Endothelial cell of umbilical vein (primary cell): ENCODE results near the gene MLYCD. TPM values are rescaled to one million over a fixed set of nuclear protein-coding genes. Genes with fewer than 3 reads are reported as not detected.
"Not testable (repeated sequence)": the region's sequence is repeated elsewhere in the genome, so short reads cannot be mapped to it uniquely, and the experiment has no call there.

Experiments
- BruUV-seq: library from RNA; stranded (reverse); fragments of 400-500 nt; replicated peaks from 2 replicates; lab custom pipeline; 2021; lab: Mats Ljungman, UMichigan
- CTCF ChIA-PET: fragments of 300-600, 350-600 bp; sonication (Branson Sonifier 250); formaldehyde crosslinking; loops from one replicate; lab custom pipeline; 2021; ENCODE audit warnings: antibody characterized with exemption, inconsistent platforms; lab: Charles Lee
- POLR2A ChIA-PET: fragments of 300-600, 350-600 bp; sonication (Branson Sonifier 250); formaldehyde crosslinking; loops from one replicate; lab custom pipeline; 2021; ENCODE audit warnings: antibody characterized with exemption, inconsistent platforms; lab: Charles Lee
- DNase-seq: peaks from one replicate; pipeline ENCODE4 v3.0.0-alpha.2; 2011; ENCODE audit warnings: low read depth, low spot score
- FAIRE-seq: peaks from 2 replicates; lab custom pipeline; 2011; peaks lifted over from hg19 to GRCh38; lab: Jason Lieb, UNC
- H2AFZ ChIP-seq: 2 replicates; pipeline ENCODE4 v1.6.0; 2012; ENCODE audit warnings: low read depth, low read length, control low read depth, inconsistent platforms
- H3K27ac ChIP-seq: 2 replicates; pipeline ENCODE4 v1.5.1; 2011; ENCODE audit warnings: low read depth, mild to moderate bottlenecking, control low read depth, low read length, moderate library complexity; ENCODE audit not compliant: insufficient read depth
- H3K27me3 ChIP-seq, 2 experiments: 2 replicates each; pipeline versions ENCODE4 v1.6.0 to v1.6.1; 2011; ENCODE audit warnings: low read length in 2 of 2, mixed read lengths in 1 of 2; ENCODE audit not compliant: control insufficient read depth in 2 of 2, insufficient read depth in 2 of 2
- H3K36me3 ChIP-seq, 2 experiments: 2 replicates in 1 of 2; 3 replicates in 1 of 2; pipeline ENCODE4 v1.5.1; 2011; ENCODE audit warnings: low read length in 2 of 2, mild to moderate bottlenecking in 1 of 2, moderate library complexity in 1 of 2; ENCODE audit not compliant: control insufficient read depth in 2 of 2, insufficient read depth in 2 of 2; ENCODE audit errors: extremely low read depth in 1 of 2
- H3K4me1 ChIP-seq: 3 replicates; pipeline ENCODE4 v1.5.1; 2011; ENCODE audit warnings: mild to moderate bottlenecking, low read length; ENCODE audit not compliant: control insufficient read depth, insufficient read depth; ENCODE audit errors: extremely low read depth
- H3K4me2 ChIP-seq: 2 replicates; pipeline ENCODE4 v1.6.1; 2011; ENCODE audit warnings: low read length, control low read depth, mixed read lengths; ENCODE audit not compliant: insufficient read depth
- H3K4me3 ChIP-seq, 3 experiments: fragments of 200-600 bp in 1 of 3; sonication (generic), shearing (Covaris generic) in 1 of 3; replicated peaks in 1 of 3; 2 replicates each; pipeline ENCODE4 v1.5.1; 2011 to 2016; ENCODE audit warnings: control low read depth in 3 of 3, low read length in 3 of 3, mild to moderate bottlenecking in 2 of 3, inconsistent platforms in 1 of 3, low read depth in 1 of 3, moderate library complexity in 1 of 3; ENCODE audit not compliant: insufficient read depth in 1 of 3
- H3K79me2 ChIP-seq: 2 replicates; pipeline ENCODE4 v1.6.0; 2012; ENCODE audit warnings: low read length, inconsistent platforms; ENCODE audit not compliant: control insufficient read depth, insufficient read depth
- H3K9ac ChIP-seq: replicated peaks from 2 replicates; pipeline ENCODE3; 2011; ENCODE audit warnings: low read length, control low read depth; ENCODE audit not compliant: insufficient read depth; ENCODE audit errors: extremely low read depth
- H3K9me1 ChIP-seq: replicated peaks from 3 replicates; pipeline ENCODE4 v1.6.0; 2011; ENCODE audit warnings: mild to moderate bottlenecking, low read length; ENCODE audit not compliant: control insufficient read depth, insufficient read depth; ENCODE audit errors: extremely low read depth
- H3K9me3 ChIP-seq: replicated peaks from 2 replicates; pipeline ENCODE4 v1.5.1; 2012; ENCODE audit warnings: low read length, inconsistent platforms; ENCODE audit not compliant: control insufficient read depth, insufficient read depth
- H4K20me1 ChIP-seq: replicated peaks from 2 replicates; pipeline ENCODE3; 2011; ENCODE audit warnings: mild to moderate bottlenecking, low read length; ENCODE audit not compliant: control insufficient read depth, insufficient read depth; ENCODE audit errors: extremely low read depth
- CTCF ChIP-seq, 2 donors: IDR thresholded peaks; 1 replicate in 1 of 2; 2 replicates in 1 of 2; pipeline ENCODE4 v1.5.1; 2011; ENCODE audit warnings: low read length in 2 of 2, mild to moderate bottlenecking in 2 of 2, moderate library complexity in 2 of 2, control low read depth in 1 of 2, inconsistent platforms in 1 of 2, low read depth in 1 of 2; ENCODE audit not compliant: insufficient read depth in 1 of 2; ENCODE audit errors: extremely low read depth in 1 of 2
- EZH2 ChIP-seq: IDR thresholded peaks from 2 replicates; pipeline ENCODE4 v1.6.1; 2012; ENCODE audit warnings: borderline replicate concordance, low read depth, mild to moderate bottlenecking, moderate library complexity, low read length, inconsistent platforms; ENCODE audit not compliant: severe bottlenecking
- FOS ChIP-seq: IDR thresholded peaks from 2 replicates; pipeline ENCODE4 v1.6.1; 2011; ENCODE audit warnings: mild to moderate bottlenecking, low read length, moderate library complexity, borderline replicate concordance; ENCODE audit not compliant: insufficient read depth
- GATA2 ChIP-seq: IDR thresholded peaks from 2 replicates; pipeline ENCODE4 v1.7.0; 2011; ENCODE audit warnings: low read depth, mild to moderate bottlenecking, moderate library complexity, mixed read lengths, low read length; ENCODE audit not compliant: insufficient read length, insufficient read depth
- JUN ChIP-seq: IDR thresholded peaks from 2 replicates; pipeline ENCODE4 v1.6.1; 2011; ENCODE audit warnings: borderline replicate concordance, low read depth; ENCODE audit not compliant: insufficient read length, insufficient read depth
- MAX ChIP-seq: IDR thresholded peaks from 2 replicates; pipeline ENCODE4 v1.6.1; 2011; ENCODE audit not compliant: insufficient read depth, insufficient read length
- MYC ChIP-seq: IDR thresholded peaks from one replicate; pipeline ENCODE4 v1.6.1; 2011; ENCODE audit warnings: mild to moderate bottlenecking, low read depth, low read length
- POLR2A ChIP-seq: IDR thresholded peaks from 2 replicates; pipeline ENCODE4 v1.6.1; 2012; ENCODE audit warnings: low read depth, mild to moderate bottlenecking, control low read depth, low read length
- POLR2AphosphoS5 ChIP-seq: IDR thresholded peaks from 2 replicates; pipeline ENCODE4 v1.6.1; 2012; ENCODE audit warnings: low read depth, mild to moderate bottlenecking, control low read depth, low read length, moderate library complexity; ENCODE audit not compliant: insufficient read depth
- dilution Hi-C: fragments of 300-500 bp; cut with MboI; formaldehyde crosslinking; loops from one replicate; pipeline ENCODE4 v1.15.0; 2019; ENCODE audit warnings: low sequenced_read_pairs; ENCODE audit not compliant: extremely low pct_ligation_motif_present
- intact Hi-C: fragments of 100-400 bp; cut with micrococcal nuclease; formaldehyde crosslinking; loops from one replicate; pipeline ENCODE4 v1.10.0; 2022
- polyA plus RNA-seq, 4 experiments: library from polyadenylated mRNA; depleted of rRNA in 3 of 4; stranded (reverse) in 3 of 4; unstranded in 1 of 4; fragments of >200 nt; gene quantifications; 2 replicates each; pipeline versions ENCODE4 v1.2.1 to v1.2.3, GENCODE V29; 2011 to 2012; ENCODE audit warnings: missing spikeins in 1 of 4
- total RNA-seq: library from RNA; stranded (reverse); gene quantifications from 2 replicates; pipeline ENCODE4 v1.2.3, GENCODE V29; 2021

The MLYCD gene
- total and polyA plus RNA-seq, 2 donors (not counting 3 experiments of a cell fraction or from before 2014, with no cell fraction given) = 2.0 to 3.4 TPM

DNA sequence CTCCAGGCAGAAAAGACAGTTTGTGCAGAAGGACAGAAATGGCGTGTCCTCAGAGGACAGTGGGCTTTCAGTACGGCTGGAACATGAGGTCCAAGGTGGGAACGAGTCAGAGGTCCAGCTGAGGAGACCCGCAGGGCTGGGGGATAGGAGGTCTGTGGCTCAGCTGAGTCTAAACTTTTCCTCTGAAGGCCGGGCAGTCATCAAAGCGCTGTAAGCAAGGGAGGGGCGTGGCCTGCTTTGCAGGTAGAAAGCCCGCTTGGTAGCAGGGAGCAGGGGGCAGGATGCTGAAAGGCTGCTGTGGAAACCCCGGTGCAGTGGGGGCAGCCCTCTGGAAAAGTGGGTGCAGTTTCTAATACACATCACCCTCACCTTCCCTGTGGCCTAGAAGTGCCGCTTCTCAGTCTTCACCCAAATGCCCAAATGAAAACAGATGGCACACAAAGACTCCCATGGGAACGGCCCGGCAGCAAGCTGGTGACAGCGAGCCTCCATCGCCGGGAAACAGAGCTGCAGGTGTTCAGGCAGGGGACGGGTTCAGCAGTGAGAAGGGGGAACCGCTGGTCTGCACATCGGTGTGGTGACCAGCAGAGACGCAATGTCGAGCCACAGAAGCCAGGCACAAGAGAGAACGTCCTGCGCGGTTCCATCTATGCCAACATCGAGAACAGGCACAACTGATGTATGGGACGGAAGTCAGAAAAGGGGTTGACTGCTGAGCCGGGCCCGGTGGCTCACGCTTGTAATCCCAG, 41.9 kb downstream of the MLYCD start:
- no peak overlapping the region for H3K27ac ChIP-seq
- ChIA-PET POLR2A (no interaction called here), CTCF (interaction anchor here (1.4 kb wide), 1 partner anchor 21 kb away, joined by 3 read pairs; no protein-coding TSS in a partner anchor)
- H4K20me1 ChIP-seq = no peaks in the 10 kb centered on the region
- no peak overlapping the region for H3K4me3 ChIP-seq
- no peaks in the 10 kb centered on the region for H3K9me3 ChIP-seq
- no peak overlapping the region for H3K4me2 ChIP-seq
- TF ChIP-seq FOS (no peak), EZH2 (no peak), GATA2 (no peak), MYC (no peak), JUN (no peak), CTCF (IDR thresholded peaks at IDR 0.05; ENCODE audit: extremely low read depth in 1 of 2, insufficient read depth in 1 of 2, low read depth in 1 of 2, low read length in 2 of 2) (no peak), POLR2AphosphoS5 (no peak), POLR2A (no peak), MAX (no peak)
- dilution Hi-C loops (no loop called here), intact Hi-C loops (no loop called here)
- no peak overlapping the region for H2AFZ ChIP-seq
- no TSS peak for BruUV-seq
- DNase-seq = no peak
- H3K27me3 ChIP-seq = no peaks in the 10 kb centered on the region
- H3K9me1 ChIP-seq = no peaks in the 10 kb centered on the region
- H3K36me3 ChIP-seq = no peaks in the 10 kb centered on the region
- H3K79me2 ChIP-seq = no peaks in the 10 kb centered on the region
- FAIRE-seq = no peak
- H3K4me1 ChIP-seq = peaks cover 5% of the 10 kb centered on the region
- no peak overlapping the region for H3K9ac ChIP-seq

DNA sequence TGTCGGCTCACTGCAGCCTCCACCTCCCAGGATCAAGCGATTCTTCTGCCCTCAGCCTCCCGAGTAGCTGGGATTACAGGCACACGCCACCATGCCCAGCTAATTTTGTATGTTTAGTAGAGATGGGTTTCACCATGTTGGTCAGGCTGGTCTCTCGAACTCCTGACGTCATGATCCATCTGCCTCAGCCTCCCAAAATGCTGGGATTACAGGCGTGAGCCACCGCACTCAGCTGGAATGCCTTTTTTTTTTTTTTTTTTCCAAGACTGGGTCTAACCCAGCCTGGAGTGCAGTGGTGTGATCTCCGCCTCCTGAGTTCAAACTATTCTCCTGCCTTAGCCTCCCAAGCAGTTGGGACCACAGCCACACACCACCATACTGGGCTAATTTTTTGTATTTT, 42.6 kb downstream of the MLYCD start:
- H3K9ac ChIP-seq, H3K79me2 ChIP-seq, H3K9me3 ChIP-seq, POLR2A ChIA-PET, H3K27me3 ChIP-seq, H3K4me1 ChIP-seq, H4K20me1 ChIP-seq, DNase-seq, H3K4me3 ChIP-seq, intact Hi-C loops, dilution Hi-C loops, H2AFZ ChIP-seq, BruUV-seq, FAIRE-seq, H3K36me3 ChIP-seq, H3K4me2 ChIP-seq, H3K9me1 ChIP-seq, H3K27ac ChIP-seq: not testable (repeated sequence)
- CTCF ChIA-PET = interaction anchor here (1.4 kb wide), 1 partner anchor 21 kb away, joined by 3 read pairs; no protein-coding TSS in a partner anchor
